Thymus (tissue), 11 donors: ENCODE results near the gene KPNB1. TPM values are rescaled to one million over a fixed set of nuclear protein-coding genes. Genes with fewer than 3 reads are reported as not detected.

Experiments used
- DNase-seq, 9 donors: peaks; one replicate each; pipeline ENCODE4 v3.0.0-alpha.2; 2013; ENCODE audit warnings: low spot score in 9 of 9, low read depth in 6 of 9, missing footprints in 1 of 9
- H3K27ac ChIP-seq, 2 donors: one replicate each; pipeline ENCODE4 v1.5.1; 2013; ENCODE audit warnings: control low read depth in 1 of 2, low read depth in 1 of 2, low read length in 1 of 2, mild to moderate bottlenecking in 1 of 2, moderate library complexity in 1 of 2
- H3K27me3 ChIP-seq, 2 donors: one replicate each; pipeline ENCODE4 v1.5.1; 2013; ENCODE audit warnings: low read length in 1 of 2; ENCODE audit not compliant: control insufficient read depth in 2 of 2, insufficient read depth in 1 of 2
- H3K36me3 ChIP-seq, 2 donors: one replicate each; pipeline ENCODE4 v1.5.1; 2013; ENCODE audit warnings: low read length in 1 of 2, mild to moderate bottlenecking in 1 of 2, moderate library complexity in 1 of 2; ENCODE audit not compliant: control insufficient read depth in 2 of 2, insufficient read depth in 2 of 2
- H3K4me1 ChIP-seq, 2 donors: one replicate each; pipeline ENCODE4 v1.5.1; 2013; ENCODE audit warnings: low read length in 2 of 2; ENCODE audit not compliant: control insufficient read depth in 2 of 2, insufficient read depth in 2 of 2
- H3K4me3 ChIP-seq, 2 donors: one replicate each; pipeline ENCODE4 v1.5.1; 2013; ENCODE audit warnings: low read length in 2 of 2, control low read depth in 1 of 2, mild to moderate bottlenecking in 1 of 2
- H3K9me3 ChIP-seq, 2 donors: one replicate each; pipeline ENCODE4 v1.5.1; 2013; ENCODE audit warnings: low read length in 1 of 2, mild to moderate bottlenecking in 1 of 2; ENCODE audit not compliant: control insufficient read depth in 2 of 2, insufficient read depth in 1 of 2
- WGBS: extraction: QIAGEN DNeasy Blood & Tissue Kit; methylation state at CpG from one replicate; pipeline ENCODE4 v1.1.7; 2013; 5-methylcytosine and 5-hydroxymethylcytosine counted together
- polyA plus RNA-seq: library from polyadenylated mRNA; stranded (reverse); fragments of 200-250 nt; gene quantifications from one replicate; pipeline ENCODE4 v1.2.3, GENCODE V29; 2013
- total RNA-seq: library from RNA; stranded (reverse); fragments of 120-200 nt; gene quantifications from one replicate; pipeline ENCODE4 v1.2.4, GENCODE V29; 2013
- donor health status: healthy.

The KPNB1 gene
- total and polyA plus RNA-seq, 2 donors = 91.3 to 121 TPM

- Histone ChIP-seq H3K27me3 (no peaks in the 10 kb centered on the region), H3K4me1 (peaks cover 6 to 22% of the 10 kb centered on the region in 2 donors), H3K27ac (peak overlapping the region; percentile 94 to 97), H3K36me3 (peaks cover 17 to 35% of the 10 kb centered on the region in 2 donors), H3K9me3 (no peaks in the 10 kb centered on the region), H3K4me3 (peak overlapping the region; percentile 73 to 95)
- 1% methylated on average over 48 of the region's 48 CpGs for WGBS
- peak in 5 of 9 donors; percentile 25 to 60 (median 52) for DNase-seq
Observed at GRCh38 chr17:47649972-47650524, 329 bp downstream of the KPNB1 start.

GRCh38 chr17:47650525-47651522 is 1.1 kb downstream of the KPNB1 start:
- H3K27ac ChIP-seq = peak overlapping the region; percentile 71 to 93
- H3K9me3 ChIP-seq = no peaks in the 10 kb centered on the region
- peaks cover 6 to 22% of the 10 kb centered on the region in 2 donors for H3K4me1 ChIP-seq
- peaks cover 24 to 43% of the 10 kb centered on the region in 2 donors for H3K36me3 ChIP-seq
- WGBS = 2% methylated on average over 39 of the region's 39 CpGs
- peak overlapping the region; percentile 73 to 95 for H3K4me3 ChIP-seq
- H3K27me3 ChIP-seq = no peaks in the 10 kb centered on the region
- DNase-seq = peak; percentile 73 to 96 (median 87)

- Histone ChIP-seq H3K27me3 (no peaks in the 10 kb centered on the region), H3K4me1 (peaks cover 6 to 22% of the 10 kb centered on the region in 2 donors), H3K9me3 (no peaks in the 10 kb centered on the region), H3K36me3 (peaks cover 33 to 52% of the 10 kb centered on the region in 2 donors), H3K4me3 (peak overlapping the region in 1 of 2 donors; percentile 68), H3K27ac (no peak overlapping the region)
- no peak for DNase-seq
- 80% methylated on average over 2 of the region's 2 CpGs for WGBS
Observed at GRCh38 chr17:47651704-47652103, 2.0 kb downstream of the KPNB1 start.

GRCh38 chr17:47652570-47652969 is 2.9 kb downstream of the KPNB1 start:
- no peak for DNase-seq
- no peak overlapping the region for H3K27ac ChIP-seq
- no peaks in the 10 kb centered on the region for H3K9me3 ChIP-seq
- peaks cover 41 to 60% of the 10 kb centered on the region in 2 donors for H3K36me3 ChIP-seq
- no peak overlapping the region for H3K4me3 ChIP-seq
- 90% methylated on average over 6 of the region's 6 CpGs for WGBS
- H3K27me3 ChIP-seq = no peaks in the 10 kb centered on the region
- H3K4me1 ChIP-seq = peaks cover 6 to 22% of the 10 kb centered on the region in 2 donors

GRCh38 chr17:47653442-47653841 is 3.7 kb downstream of the KPNB1 start:
- H3K4me1 ChIP-seq = peaks cover 6 to 17% of the 10 kb centered on the region in 2 donors
- H3K27ac ChIP-seq = no peak overlapping the region
- H3K4me3 ChIP-seq = no peak overlapping the region
- DNase-seq = no peak
- H3K9me3 ChIP-seq = no peaks in the 10 kb centered on the region
- H3K36me3 ChIP-seq = peaks cover 50 to 69% of the 10 kb centered on the region in 2 donors
- over 99% methylated on average over 2 of the region's 2 CpGs for WGBS
- no peaks in the 10 kb centered on the region for H3K27me3 ChIP-seq

GRCh38 chr17:47654991-47655390 is 5.3 kb downstream of the KPNB1 start:
- Histone ChIP-seq H3K9me3 (no peaks in the 10 kb centered on the region), H3K4me3 (no peak overlapping the region), H3K4me1 (peaks cover 3 to 21% of the 10 kb centered on the region in 2 donors), H3K36me3 (peaks cover 53 to 82% of the 10 kb centered on the region in 2 donors), H3K27me3 (no peaks in the 10 kb centered on the region), H3K27ac (no peak overlapping the region)
- no peak for DNase-seq
- WGBS = 95% methylated on average over 6 of the region's 6 CpGs

- H3K4me3 ChIP-seq = peak overlapping the region; percentile 4 to 16
- peak in 6 of 9 donors; percentile 4 to 73 (median 34) for DNase-seq
- H3K27me3 ChIP-seq = no peaks in the 10 kb centered on the region
- peaks cover 0 to 10% of the 10 kb centered on the region in 2 donors for H3K4me1 ChIP-seq
- 20% methylated on average over 6 of the region's 6 CpGs for WGBS
- peaks cover 76 to 97% of the 10 kb centered on the region in 2 donors for H3K36me3 ChIP-seq
- H3K27ac ChIP-seq = peak overlapping the region; percentile 67 to 83
- no peaks in the 10 kb centered on the region for H3K9me3 ChIP-seq
Observed at GRCh38 chr17:47660064-47660492, 10.4 kb downstream of the KPNB1 start.

- DNase-seq = peak in 7 of 9 donors; percentile 19 to 67 (median 46)
- no peaks in the 10 kb centered on the region for H3K27me3 ChIP-seq
- WGBS = 68% methylated on average over 6 of the region's 6 CpGs
- H3K4me3 ChIP-seq = no peak overlapping the region
- peak overlapping the region in 1 of 2 donors; percentile 18 for H3K27ac ChIP-seq
- peaks cover 0 to 6% of the 10 kb centered on the region in 2 donors for H3K4me1 ChIP-seq
- H3K36me3 ChIP-seq = peaks cover 62 to 93% of the 10 kb centered on the region in 2 donors
- no peaks in the 10 kb centered on the region for H3K9me3 ChIP-seq
Observed at GRCh38 chr17:47663912-47664623, 14.3 kb downstream of the KPNB1 start.
